Mucosa of rectum (tissue), 2 donors: ENCODE results near the gene ABCC6.

Experiments
- H3K27ac ChIP-seq, 2 donors: one replicate each; pipeline ENCODE4 v1.7.0; 2013; ENCODE audit warnings: inconsistent platforms in 2 of 2, low read depth in 2 of 2, low read length in 2 of 2
- H3K27me3 ChIP-seq, 2 donors: one replicate each; pipeline ENCODE4 v1.7.0; 2013; ENCODE audit warnings: low read length in 2 of 2; ENCODE audit not compliant: control insufficient read depth in 2 of 2, insufficient read depth in 2 of 2
- H3K36me3 ChIP-seq, 2 donors: one replicate each; pipeline ENCODE4 v1.7.0; 2013; ENCODE audit warnings: low read length in 2 of 2; ENCODE audit not compliant: control insufficient read depth in 2 of 2, insufficient read depth in 2 of 2
- H3K4me1 ChIP-seq, 2 donors: one replicate each; pipeline ENCODE4 v1.7.0; 2013; ENCODE audit warnings: low read length in 2 of 2, mild to moderate bottlenecking in 1 of 2; ENCODE audit not compliant: control insufficient read depth in 2 of 2, insufficient read depth in 2 of 2
- H3K4me3 ChIP-seq, 2 donors: one replicate each; pipeline ENCODE4 v1.7.0; 2013; ENCODE audit warnings: low read length in 2 of 2
- H3K9ac ChIP-seq, 2 donors: one replicate each; pipeline ENCODE4 v1.7.0; 2013; ENCODE audit warnings: low read length in 2 of 2, low read depth in 1 of 2, mild to moderate bottlenecking in 1 of 2
- H3K9me3 ChIP-seq, 2 donors: one replicate each; pipeline ENCODE4 v1.7.0; 2013; ENCODE audit warnings: low read length in 2 of 2; ENCODE audit not compliant: control insufficient read depth in 2 of 2
- donor health status: healthy.
- donor health status: Normal muscosa, but diverticular disease.

The ABCC6 gene

GRCh38 chr16:16139806-16140205 lies 83.5 kb downstream of the ABCC6 start:
- H3K4me1 ChIP-seq = no peaks in the 10 kb centered on the region
- H3K4me3 ChIP-seq = no peak overlapping the region
- no peaks in the 10 kb centered on the region for H3K27me3 ChIP-seq
- no peak overlapping the region for H3K9ac ChIP-seq
- H3K9me3 ChIP-seq = no peaks in the 10 kb centered on the region
- H3K27ac ChIP-seq = no peak overlapping the region
- peaks cover 33 to 43% of the 10 kb centered on the region in 2 donors for H3K36me3 ChIP-seq

DNA sequence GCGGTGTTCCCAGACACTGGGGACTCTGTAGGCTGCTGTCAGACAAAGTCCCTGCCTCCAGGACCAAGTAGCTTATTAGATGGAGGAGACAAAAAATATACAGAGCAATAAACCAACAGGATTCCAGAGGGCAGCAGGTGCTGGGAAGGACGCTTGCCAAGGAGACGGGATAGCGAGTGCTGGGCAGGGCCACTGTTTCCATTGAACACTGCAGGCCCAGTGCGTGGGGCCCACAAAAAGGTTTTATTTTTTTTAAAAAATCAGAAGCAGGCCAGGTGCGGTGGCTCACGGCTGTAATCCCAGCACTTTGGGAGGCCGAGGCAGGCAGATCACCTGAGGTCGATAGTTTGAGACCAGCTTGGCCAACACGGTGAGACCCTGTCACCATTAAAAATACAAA lies 84.2 kb downstream of the ABCC6 start:
- no peaks in the 10 kb centered on the region for H3K4me1 ChIP-seq
- no peak overlapping the region for H3K4me3 ChIP-seq
- H3K9ac ChIP-seq = no peak overlapping the region
- H3K36me3 ChIP-seq = peaks cover 36 to 48% of the 10 kb centered on the region in 2 donors
- no peaks in the 10 kb centered on the region for H3K27me3 ChIP-seq
- H3K9me3 ChIP-seq = no peaks in the 10 kb centered on the region
- H3K27ac ChIP-seq = no peak overlapping the region

GRCh38 chr16:16138034-16138635 lies 85.2 kb downstream of the ABCC6 start:
- H3K4me1 ChIP-seq = no peaks in the 10 kb centered on the region
- H3K9me3 ChIP-seq = no peaks in the 10 kb centered on the region
- no peak overlapping the region for H3K9ac ChIP-seq
- no peaks in the 10 kb centered on the region for H3K27me3 ChIP-seq
- H3K4me3 ChIP-seq = no peak overlapping the region
- no peak overlapping the region for H3K27ac ChIP-seq
- peaks cover 37 to 50% of the 10 kb centered on the region in 2 donors for H3K36me3 ChIP-seq

DNA sequence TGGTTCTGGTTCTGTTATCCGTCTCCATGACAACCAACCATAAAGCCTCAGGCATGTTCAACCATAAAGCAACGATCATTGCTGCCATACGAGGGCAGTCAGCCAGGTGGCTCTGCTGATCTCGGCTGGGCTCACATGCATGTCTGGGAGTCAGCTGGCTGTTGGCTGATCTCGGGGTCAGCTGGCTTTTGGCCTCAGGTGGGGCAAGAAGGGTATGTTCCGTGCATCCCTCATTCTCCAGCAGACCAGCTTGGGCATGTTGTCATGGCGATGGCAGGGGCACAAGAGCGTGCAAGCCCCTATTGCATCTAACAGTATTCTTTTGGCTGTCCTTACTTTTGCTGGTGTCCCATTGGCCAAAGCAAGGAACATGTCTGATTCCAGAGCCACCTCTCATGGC lies 86.2 kb downstream of the ABCC6 start:
- no peaks in the 10 kb centered on the region for H3K9me3 ChIP-seq
- no peaks in the 10 kb centered on the region for H3K27me3 ChIP-seq
- no peak overlapping the region for H3K27ac ChIP-seq
- no peak overlapping the region for H3K4me3 ChIP-seq
- no peak overlapping the region for H3K9ac ChIP-seq
- peaks cover 37 to 54% of the 10 kb centered on the region in 2 donors for H3K36me3 ChIP-seq
- H3K4me1 ChIP-seq = no peaks in the 10 kb centered on the region

DNA sequence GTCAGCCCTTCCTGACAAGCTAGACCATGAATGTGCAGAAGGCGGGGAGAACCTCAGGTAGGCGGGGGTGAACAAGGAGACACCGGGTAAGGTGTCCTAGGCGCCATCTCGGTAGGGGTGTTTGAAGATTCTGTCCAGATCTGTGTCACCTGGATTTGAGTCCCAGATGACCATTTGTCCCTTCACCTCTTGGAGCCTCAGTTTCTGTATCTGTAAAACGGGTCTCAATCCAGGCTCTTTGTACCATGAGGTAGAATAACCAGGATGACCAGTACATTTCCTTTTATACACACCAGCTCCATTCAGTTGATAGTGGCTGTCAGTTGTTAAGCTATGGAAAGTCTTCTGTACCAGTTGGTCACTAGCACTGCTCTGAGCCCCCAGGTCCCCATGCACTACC lies 86.7 kb downstream of the ABCC6 start:
- H3K4me3 ChIP-seq = no peak overlapping the region
- peaks cover 38 to 54% of the 10 kb centered on the region in 2 donors for H3K36me3 ChIP-seq
- no peaks in the 10 kb centered on the region for H3K27me3 ChIP-seq
- H3K9ac ChIP-seq = no peak overlapping the region
- no peak overlapping the region for H3K27ac ChIP-seq
- H3K9me3 ChIP-seq = no peaks in the 10 kb centered on the region
- H3K4me1 ChIP-seq = no peaks in the 10 kb centered on the region

DNA sequence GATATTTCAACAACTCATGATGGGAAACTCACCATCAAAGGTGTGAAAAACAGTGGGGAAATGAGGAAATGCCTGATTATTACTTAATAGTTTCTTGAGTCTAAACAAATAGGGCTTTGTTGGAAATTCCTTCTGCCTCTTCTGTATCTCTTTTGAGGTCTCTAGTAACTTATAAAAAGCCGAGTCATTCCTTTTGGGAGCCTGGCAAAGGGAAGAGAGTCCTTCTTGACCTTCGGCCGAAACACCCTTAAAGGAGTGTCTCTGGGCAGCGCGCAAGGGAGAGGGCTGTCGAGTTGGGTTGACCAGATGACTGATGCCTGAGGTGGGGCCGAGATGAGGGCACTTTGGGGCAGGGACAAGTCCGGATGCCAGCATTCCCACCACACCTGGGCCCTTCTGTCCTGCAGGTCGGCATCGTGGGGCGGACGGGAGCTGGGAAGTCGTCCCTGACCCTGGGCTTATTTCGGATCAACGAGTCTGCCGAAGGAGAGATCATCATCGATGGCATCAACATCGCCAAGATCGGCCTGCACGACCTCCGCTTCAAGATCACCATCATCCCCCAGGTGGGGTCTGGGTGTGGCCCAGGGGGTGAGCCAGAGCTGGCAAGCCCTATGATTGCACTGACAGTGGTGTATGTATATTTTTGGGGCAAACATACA lies 89.2 kb downstream of the ABCC6 start:
- no peaks in the 10 kb centered on the region for H3K9me3 ChIP-seq
- peaks cover 32 to 40% of the 10 kb centered on the region in 2 donors for H3K36me3 ChIP-seq
- no peak overlapping the region for H3K27ac ChIP-seq
- H3K4me1 ChIP-seq = no peaks in the 10 kb centered on the region
- H3K27me3 ChIP-seq = no peaks in the 10 kb centered on the region
- H3K9ac ChIP-seq = no peak overlapping the region
- no peak overlapping the region for H3K4me3 ChIP-seq

DNA sequence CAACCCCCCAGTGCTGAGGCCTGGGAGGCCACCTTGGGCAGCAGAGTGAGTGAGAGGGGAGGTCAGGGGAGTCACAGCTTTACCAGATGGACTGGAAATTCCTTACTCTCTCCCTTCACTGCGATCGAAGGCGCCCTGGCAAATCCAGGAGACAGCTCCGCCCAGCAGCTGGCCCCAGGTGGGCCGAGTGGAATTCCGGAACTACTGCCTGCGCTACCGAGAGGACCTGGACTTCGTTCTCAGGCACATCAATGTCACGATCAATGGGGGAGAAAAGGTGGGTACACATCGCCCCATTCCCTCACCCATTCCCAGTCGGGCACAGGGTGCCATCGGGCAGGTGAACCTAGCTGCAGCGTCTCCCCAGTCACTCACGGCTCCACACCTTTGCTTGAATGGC lies 91.6 kb downstream of the ABCC6 start:
- Histone ChIP-seq H3K27me3 (no peaks in the 10 kb centered on the region), H3K9me3 (no peaks in the 10 kb centered on the region), H3K36me3 (peaks cover 17 to 24% of the 10 kb centered on the region in 2 donors), H3K4me1 (no peaks in the 10 kb centered on the region), H3K4me3 (no peak overlapping the region), H3K27ac (no peak overlapping the region), H3K9ac (no peak overlapping the region)

- Histone ChIP-seq H3K4me1 (no peaks in the 10 kb centered on the region), H3K9me3 (no peaks in the 10 kb centered on the region), H3K4me3 (no peak overlapping the region), H3K36me3 (peaks cover 13 to 20% of the 10 kb centered on the region in 2 donors), H3K27me3 (no peaks in the 10 kb centered on the region), H3K27ac (no peak overlapping the region), H3K9ac (no peak overlapping the region)
Measured at GRCh38 chr16:16131204-16131603, 92.1 kb downstream of the ABCC6 start.

GRCh38 chr16:16127469-16128116 lies 95.7 kb downstream of the ABCC6 start:
- no peak overlapping the region for H3K9ac ChIP-seq
- peaks cover 12 to 16% of the 10 kb centered on the region in 2 donors for H3K36me3 ChIP-seq
- H3K4me1 ChIP-seq = no peaks in the 10 kb centered on the region
- H3K4me3 ChIP-seq = no peak overlapping the region
- H3K9me3 ChIP-seq = peaks cover 0 to 3% of the 10 kb centered on the region in 2 donors
- H3K27me3 ChIP-seq = no peaks in the 10 kb centered on the region
- no peak overlapping the region for H3K27ac ChIP-seq

DNA sequence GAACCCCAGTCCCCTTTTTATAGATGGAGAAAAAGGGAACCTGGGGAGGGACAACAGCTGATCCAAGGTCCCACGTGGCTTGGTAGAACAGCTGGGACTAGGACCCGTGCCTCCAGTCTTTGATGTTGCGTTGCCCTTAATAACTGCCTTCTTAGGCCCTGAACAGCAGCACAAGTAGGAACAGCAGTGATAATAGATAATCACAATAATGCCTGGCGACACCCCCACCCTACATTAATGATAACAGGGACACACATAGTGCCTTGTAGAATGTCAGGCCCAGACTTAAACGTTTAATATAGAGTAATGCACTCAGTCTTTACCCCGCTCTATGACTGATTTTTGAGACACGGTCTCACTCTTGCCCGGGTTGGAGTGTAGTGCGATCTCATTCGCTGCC lies 96.4 kb downstream of the ABCC6 start:
- peaks cover 0 to 3% of the 10 kb centered on the region in 2 donors for H3K9me3 ChIP-seq
- H3K27ac ChIP-seq = no peak overlapping the region
- no peak overlapping the region for H3K4me3 ChIP-seq
- no peaks in the 10 kb centered on the region for H3K4me1 ChIP-seq
- H3K27me3 ChIP-seq = no peaks in the 10 kb centered on the region
- peaks cover 17 to 18% of the 10 kb centered on the region in 2 donors for H3K36me3 ChIP-seq
- H3K9ac ChIP-seq = no peak overlapping the region
